ENCODE measurements around the gene USE1. TPM values are rescaled to one million over a fixed set of nuclear protein-coding genes. Genes with fewer than 3 reads are reported as not detected.

The USE1 gene
- total RNA-seq, 2 donors from 2014 or later: 27.2 to 32.8 TPM

DNA sequence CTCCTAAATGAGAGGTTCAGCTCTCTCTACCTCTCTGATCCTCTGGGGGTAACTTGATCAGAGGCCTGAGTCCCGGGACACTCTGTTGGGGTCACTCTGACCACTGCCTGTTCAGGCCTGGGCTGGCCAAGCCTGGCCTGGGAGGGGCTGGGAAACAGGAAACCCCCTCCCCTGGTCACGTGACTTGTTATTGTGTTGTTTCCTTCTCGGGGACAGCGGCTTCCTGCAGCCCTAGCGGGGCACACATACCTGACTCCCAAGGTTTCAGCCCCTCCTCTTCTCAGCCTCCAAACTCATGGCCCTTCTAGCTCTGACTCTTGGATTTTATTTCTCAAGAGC lies 49.5 kb downstream of the USE1 start, which contains the start of gene USHBP1:
TSS of gene USHBP1 (minus strand) at position 105 of the 339 bp plus-strand sequence. CDS start 446 bp downstream, outside the sequence.
- H3K4me1 Mint-ChIP-seq (ENCODE audit: low read depth): peaks cover 30% of the 10 kb centered on the region
- H3K9me3 Mint-ChIP-seq: no peaks in the 10 kb centered on the region
- H3K27ac Mint-ChIP-seq: no peak within 1 kb of the TSS
- no peak for ATAC-seq (replicated peaks in 1 of 2)
- no peaks in the 10 kb centered on the region for H3K27me3 Mint-ChIP-seq (ENCODE audit: low read depth)
- DNase-seq: no peak
- peaks cover 0 to 1% of the 10 kb centered on the region in 2 donors for H3K36me3 Mint-ChIP-seq (ENCODE audit: insufficient read depth in 2 of 2)
- H3K4me3 Mint-ChIP-seq: peak within 1 kb of the TSS in 1 of 2 donors; percentile 49

DNA sequence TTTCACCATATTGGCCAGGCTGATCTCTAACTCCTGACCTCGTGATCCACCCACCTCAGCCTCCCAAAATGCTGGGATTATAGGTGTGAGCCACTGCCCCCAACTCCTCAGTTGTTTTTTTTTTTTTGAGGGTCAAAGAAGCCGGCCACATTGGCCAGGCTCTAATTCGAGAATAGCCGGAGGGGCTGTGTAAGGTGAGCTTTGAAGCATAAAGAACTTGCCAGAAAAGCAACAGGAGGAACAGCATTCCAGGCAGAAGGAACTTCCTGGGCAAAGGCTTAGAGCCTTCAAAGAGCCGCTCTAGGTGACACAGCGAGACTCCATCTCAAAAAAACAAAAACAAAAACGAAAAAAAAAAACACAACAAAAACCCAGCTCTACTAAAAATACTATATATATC lies 50.9 kb downstream of the USE1 start:
- Mint-ChIP-seq H3K4me3 (no peak overlapping the region), H3K27ac (no peak overlapping the region), H3K9me3 (no peaks in the 10 kb centered on the region), H3K36me3 (ENCODE audit: insufficient read depth in 2 of 2) (peaks cover 2 to 11% of the 10 kb centered on the region in 2 donors), H3K27me3 (ENCODE audit: low read depth) (no peaks in the 10 kb centered on the region), H3K4me1 (ENCODE audit: low read depth) (peaks cover 24% of the 10 kb centered on the region)
- ATAC-seq (replicated peaks in 1 of 2) (no peak), DNase-seq (no peak)

- no peak for ATAC-seq (replicated peaks in 1 of 2)
- Mint-ChIP-seq H3K27ac (peak overlapping the region; percentile 95), H3K27me3 (ENCODE audit: low read depth) (no peaks in the 10 kb centered on the region)
Observed at GRCh38 chr19:17266589-17266974, 51.4 kb downstream of the USE1 start.

GRCh38 chr19:17266975-17267788 lies 52.0 kb downstream of the USE1 start, which contains the start of gene BABAM1:
Gene BABAM1, plus strand, starts transcription at chr19:17267443. Its CDS starts 1,364 bp downstream, at chr19:17268807.
- no peaks in the 10 kb centered on the region for H3K27me3 Mint-ChIP-seq (ENCODE audit: low read depth)
- H3K4me3 Mint-ChIP-seq: peak within 1 kb of the TSS; percentile 88 to 93
- H3K4me1 Mint-ChIP-seq (ENCODE audit: low read depth): peaks cover 24% of the 10 kb centered on the region
- DNase-seq (peak; percentile 94 to 98), ATAC-seq (replicated peaks in 1 of 2) (peak; percentile 93 to 94)
- H3K9me3 Mint-ChIP-seq: no peaks in the 10 kb centered on the region
- peak within 1 kb of the TSS; percentile 95 for H3K27ac Mint-ChIP-seq
- H3K36me3 Mint-ChIP-seq (ENCODE audit: insufficient read depth in 2 of 2): peaks cover 5 to 11% of the 10 kb centered on the region in 2 donors

More at GRCh38 chr19:17266589-17266974, 51.4 kb downstream of the USE1 start:
- DNase-seq: no peak
- Mint-ChIP-seq H3K4me3 (peak overlapping the region; percentile 88 to 93), H3K36me3 (ENCODE audit: insufficient read depth in 2 of 2) (peaks cover 5 to 11% of the 10 kb centered on the region in 2 donors), H3K9me3 (no peaks in the 10 kb centered on the region), H3K4me1 (ENCODE audit: low read depth) (peaks cover 24% of the 10 kb centered on the region)

GRCh38 chr19:17268754-17269153 lies 53.6 kb downstream of the USE1 start:
- Mint-ChIP-seq H3K27ac (no peak overlapping the region), H3K9me3 (no peaks in the 10 kb centered on the region), H3K4me1 (ENCODE audit: low read depth) (peaks cover 24% of the 10 kb centered on the region), H3K36me3 (ENCODE audit: insufficient read depth in 2 of 2) (peaks cover 5 to 13% of the 10 kb centered on the region in 2 donors), H3K27me3 (ENCODE audit: low read depth) (no peaks in the 10 kb centered on the region), H3K4me3 (peak overlapping the region; percentile 88 to 93)
- no peak for DNase-seq
- ATAC-seq (replicated peaks in 1 of 2): no peak

Other genes with a start within 250 kb of the USE1 start
- gene CPAMD8, start 188.5 kb upstream of the USE1 start, total RNA-seq: under 1 TPM; 0.28 to 0.43 TPM
- 10 to 100 TPM; 37.3 to 45.6 TPM for gene HAUS8, start 139.9 kb upstream of the USE1 start, total RNA-seq
- 100 to 1,000 TPM; 106 to 135 TPM for gene MYO9B, start 139.6 kb upstream of the USE1 start, total RNA-seq
- gene OCEL1, start 10.9 kb downstream of the USE1 start, total RNA-seq: 10 to 100 TPM; 19.3 to 19.4 TPM
- 1 to 10 TPM; 4.7 to 6.4 TPM for gene NR2F6, start 30.6 kb downstream of the USE1 start, total RNA-seq
- under 1 TPM; 0.19 to 0.46 TPM for gene USHBP1, start 49.4 kb downstream of the USE1 start, total RNA-seq
- gene BABAM1, start 52.1 kb downstream of the USE1 start, total RNA-seq: 10 to 100 TPM; 86.6 to 96.1 TPM
- gene ANKLE1, start 66.5 kb downstream of the USE1 start, total RNA-seq: 1 to 10 TPM; 5.8 to 8.9 TPM
- gene ABHD8, start 88.1 kb downstream of the USE1 start, total RNA-seq: 10 to 100 TPM; 16.1 to 16.6 TPM
- 10 to 100 TPM; 75.0 to 75.8 TPM for gene MRPL34, start 90.5 kb downstream of the USE1 start, total RNA-seq
- gene DDA1, start 94.2 kb downstream of the USE1 start, total RNA-seq: 10 to 100 TPM; 29.6 to 40.2 TPM
- gene ANO8, start 119.5 kb downstream of the USE1 start, total RNA-seq: 10 to 100 TPM; 11.1 to 13.7 TPM
- 10 to 100 TPM; 26.0 to 39.1 TPM for gene GTPBP3, start 122.2 kb downstream of the USE1 start, total RNA-seq
- gene PLVAP, start 162.0 kb downstream of the USE1 start, total RNA-seq: not detected
- 1 to 10 TPM; 2.2 to 2.8 TPM for gene CCDC194, start 178.8 kb downstream of the USE1 start, total RNA-seq
- 10 to 100 TPM; 40.9 to 75.0 TPM for gene BST2, start 190.3 kb downstream of the USE1 start, total RNA-seq
- 10 to 100 TPM; 32.4 to 38.4 TPM for gene MVB12A, start 204.7 kb downstream of the USE1 start, total RNA-seq
- not detected for gene TMEM221, start 233.3 kb downstream of the USE1 start, total RNA-seq
- not detected for gene NXNL1, start 245.6 kb downstream of the USE1 start, total RNA-seq